Stimulated activated CD4-positive, alpha-beta T cell treated with anti-CD3 and anti-CD28 coated beads, Interleukin-12 subunit alpha, Interleukin-12 subunit beta, amount 100 ng/mL, for 48 hours (primary cell): ENCODE measurements around the gene RAD23A.
A peak's percentile ranks its signal among the peaks of the same experiment; 100 is the strongest.
"Not testable (repeated sequence)": the region's sequence is repeated elsewhere in the genome, so short reads cannot be mapped to it uniquely, and the experiment has no call there.

Experiments used
- DNase-seq, 3 donors: peaks; one replicate each; pipeline ENCODE4 v3.0.0-alpha.2; 2020; ENCODE audit warnings: low read depth in 2 of 3, low spot score in 1 of 3

Gene RAD23A

GRCh38 chr19:12945479-12946091 lies at the start of gene RAD23A:
Gene RAD23A, plus strand, starts transcription at chr19:12945862. Its CDS starts 87 bp downstream, at chr19:12945949.
- peak; percentile 97 to 99 (median 98) for DNase-seq

- no peak for DNase-seq
Measured at GRCh38 chr19:12896460-12896859, 49.2 kb upstream of the RAD23A start.

GRCh38 chr19:12899891-12900518 lies 45.7 kb upstream of the RAD23A start:
- DNase-seq: no peak

- DNase-seq: no peak
Measured at GRCh38 chr19:12907166-12907565, 38.5 kb upstream of the RAD23A start.

- DNase-seq: no peak
Measured at GRCh38 chr19:12912571-12912970, 33.1 kb upstream of the RAD23A start.

GRCh38 chr19:12913011-12913561 lies 32.6 kb upstream of the RAD23A start:
- no peak for DNase-seq

- no peak for DNase-seq
Measured at GRCh38 chr19:12913851-12914690, 31.6 kb upstream of the RAD23A start.

GRCh38 chr19:12915860-12916259 lies 29.8 kb upstream of the RAD23A start:
- DNase-seq: not testable (repeated sequence)

GRCh38 chr19:12918253-12918652 lies 27.4 kb upstream of the RAD23A start:
- DNase-seq: no peak

- no peak for DNase-seq
Measured at GRCh38 chr19:12921047-12921446, 24.6 kb upstream of the RAD23A start.

- DNase-seq: no peak
Measured at GRCh38 chr19:12922959-12923358, 22.7 kb upstream of the RAD23A start.

- DNase-seq: no peak
Measured at GRCh38 chr19:12924621-12925310, 20.9 kb upstream of the RAD23A start.

- DNase-seq: no peak
Measured at GRCh38 chr19:12930002-12930645, 15.5 kb upstream of the RAD23A start.

- DNase-seq: no peak
Measured at GRCh38 chr19:12932392-12933286, 13.0 kb upstream of the RAD23A start.

- peak; percentile 86 to 88 (median 88) for DNase-seq
Measured at GRCh38 chr19:12933287-12934072, 12.2 kb upstream of the RAD23A start, which contains the start of gene FARSA. Gene FARSA, minus strand, starts transcription at chr19:12933711. Its CDS starts 15 bp downstream, at chr19:12933696.

- DNase-seq: no peak
Measured at GRCh38 chr19:12935071-12935470, 10.6 kb upstream of the RAD23A start.

- no peak for DNase-seq
Measured at GRCh38 chr19:12936582-12936981, 9.1 kb upstream of the RAD23A start.

GRCh38 chr19:12937093-12937926 lies 8.4 kb upstream of the RAD23A start:
- no peak for DNase-seq
